A673 (cell line): ENCODE data around the gene LRRC2.

Source experiments
- CTCF ChIP-seq: fragments of 300-800, 200-600 bp; sonication (generic); conservative IDR thresholded peaks from 2 replicates; pipeline ENCODE4 v1.5.1; 2017; ENCODE audit warnings: low read depth, mild to moderate bottlenecking, antibody characterized with exemption, low read length, moderate library complexity, mixed read lengths
- EZH2 ChIP-seq: fragments of 200-600 bp; sonication (generic); IDR thresholded peaks from 2 replicates; pipeline ENCODE4 v1.6.1; 2017; ENCODE audit warnings: borderline replicate concordance, low read depth, mild to moderate bottlenecking, mixed read lengths, antibody characterized with exemption, low read length; ENCODE audit not compliant: poor library complexity, severe bottlenecking

GRCh38 chr3:46586738-46587246 lies 20.7 kb upstream of the LRRC2 start:
- TF ChIP-seq CTCF: no peak
- no peak for TF ChIP-seq EZH2
